Superior temporal gyrus (tissue), 1 donor: ENCODE results near the gene SLC5A5.

Experiments
- DNase-seq: peaks from one replicate; pipeline ENCODE4 v3.0.0-alpha.2; 2016; ENCODE audit errors: extremely low spot score

Gene SLC5A5

DNA sequence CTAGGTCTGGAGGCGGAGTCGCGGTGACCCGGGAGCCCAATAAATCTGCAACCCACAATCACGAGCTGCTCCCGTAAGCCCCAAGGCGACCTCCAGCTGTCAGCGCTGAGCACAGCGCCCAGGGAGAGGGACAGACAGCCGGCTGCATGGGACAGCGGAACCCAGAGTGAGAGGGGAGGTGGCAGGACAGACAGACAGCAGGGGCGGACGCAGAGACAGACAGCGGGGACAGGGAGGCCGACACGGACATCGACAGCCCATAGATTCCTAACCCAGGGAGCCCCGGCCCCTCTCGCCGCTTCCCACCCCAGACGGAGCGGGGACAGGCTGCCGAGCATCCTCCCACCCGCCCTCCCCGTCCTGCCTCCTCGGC lies at the start of gene SLC5A5:
TSS of gene SLC5A5 (plus strand) at position 68 of the 373 bp plus-strand sequence. CDS start 375 bp downstream, outside the sequence.
- no peak for DNase-seq

DNA sequence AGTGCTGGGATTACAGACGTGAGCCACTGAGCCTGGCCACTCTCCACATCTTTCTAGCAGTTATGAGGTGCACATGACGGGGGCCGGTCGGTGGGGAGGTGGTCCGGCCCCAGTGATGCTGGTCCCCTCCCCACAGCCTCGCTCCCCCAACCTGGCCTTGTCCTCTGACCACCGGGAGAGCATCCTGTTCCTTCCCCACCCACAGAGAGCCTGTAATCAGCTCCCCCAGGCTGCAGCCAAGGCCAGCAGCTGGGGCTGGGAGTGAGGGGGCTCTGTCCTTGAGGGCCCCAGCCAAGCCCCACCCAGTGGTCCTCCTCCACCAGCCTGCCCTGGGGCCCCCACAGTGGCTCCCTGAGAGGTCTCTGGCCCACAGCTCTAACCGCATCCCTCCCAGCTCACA lies 47.4 kb upstream of the SLC5A5 start:
- DNase-seq = no peak

- no peak for DNase-seq
These were observed 45.2 kb upstream of the SLC5A5 start for GRCh38 chr19:17826508-17827056.

- peak; percentile 16 for DNase-seq
These were observed 41.7 kb upstream of the SLC5A5 start for GRCh38 chr19:17829855-17830566.

- DNase-seq = peak; percentile 23
These were observed 41.0 kb upstream of the SLC5A5 start for GRCh38 chr19:17830567-17831418.

DNA sequence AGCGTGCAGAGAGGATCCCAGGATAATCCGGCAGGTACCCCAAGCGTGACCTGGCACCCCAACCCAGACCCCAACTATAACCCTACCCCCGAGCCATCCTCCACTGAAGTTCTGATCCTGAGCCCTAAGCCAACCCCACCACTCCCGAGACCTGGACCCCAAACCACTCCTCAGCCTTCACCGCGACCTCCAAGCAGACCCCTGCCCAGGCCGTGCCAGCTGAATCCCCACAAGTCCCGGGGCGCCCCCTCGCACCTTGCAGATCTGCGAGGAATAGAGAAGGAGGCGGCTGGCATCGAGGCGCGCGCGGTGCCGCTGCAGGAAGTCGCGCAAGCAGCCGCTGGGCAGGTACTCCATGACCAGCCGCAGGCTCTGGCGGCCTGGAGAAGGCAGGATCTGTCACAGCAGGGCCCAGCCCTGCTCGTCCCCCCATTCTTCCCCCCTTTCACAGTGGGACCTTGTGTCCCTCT lies 40.3 kb upstream of the SLC5A5 start:
- no peak for DNase-seq

GRCh38 chr19:17832443-17833208 lies 39.1 kb upstream of the SLC5A5 start:
- no peak for DNase-seq

DNA sequence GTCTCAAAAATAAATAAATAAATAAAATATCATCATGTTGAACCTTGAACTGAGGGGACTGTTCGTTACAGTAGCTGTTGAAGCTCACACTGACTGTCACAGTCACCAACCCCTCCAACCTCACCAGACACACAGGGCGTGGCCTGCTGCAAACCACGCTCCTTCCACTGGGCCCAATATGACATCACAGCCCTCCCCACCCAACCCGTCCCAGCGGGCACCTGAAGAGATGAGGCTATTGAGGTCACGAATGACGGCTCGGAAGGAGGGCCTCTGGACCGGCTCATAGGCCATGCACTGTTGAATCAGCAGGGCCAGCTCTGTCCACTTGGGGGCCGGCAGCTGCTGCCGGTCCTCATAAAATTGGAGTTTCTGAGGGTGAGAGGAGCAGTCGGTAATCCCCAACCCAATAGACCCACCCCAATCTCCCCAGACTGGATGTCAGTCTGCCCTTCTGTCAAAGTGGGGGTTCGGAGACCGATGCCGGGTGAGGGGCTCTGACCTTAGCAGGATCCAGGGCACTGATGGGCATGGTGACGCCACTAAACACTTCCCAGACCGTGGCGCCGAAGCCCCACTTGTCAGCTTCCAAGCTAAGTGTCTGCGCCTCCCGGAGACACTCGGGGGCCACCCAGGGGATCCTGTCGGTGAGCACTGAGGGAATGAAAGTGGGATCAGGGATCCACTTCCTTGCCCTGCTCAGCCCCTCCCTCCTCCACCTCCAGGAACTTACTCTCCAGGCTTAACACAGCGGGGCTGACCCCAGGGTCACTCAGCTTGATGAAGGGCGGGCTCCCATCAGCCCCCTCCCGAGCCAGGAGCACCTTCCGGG lies 37.2 kb upstream of the SLC5A5 start:
- no peak for DNase-seq

DNA sequence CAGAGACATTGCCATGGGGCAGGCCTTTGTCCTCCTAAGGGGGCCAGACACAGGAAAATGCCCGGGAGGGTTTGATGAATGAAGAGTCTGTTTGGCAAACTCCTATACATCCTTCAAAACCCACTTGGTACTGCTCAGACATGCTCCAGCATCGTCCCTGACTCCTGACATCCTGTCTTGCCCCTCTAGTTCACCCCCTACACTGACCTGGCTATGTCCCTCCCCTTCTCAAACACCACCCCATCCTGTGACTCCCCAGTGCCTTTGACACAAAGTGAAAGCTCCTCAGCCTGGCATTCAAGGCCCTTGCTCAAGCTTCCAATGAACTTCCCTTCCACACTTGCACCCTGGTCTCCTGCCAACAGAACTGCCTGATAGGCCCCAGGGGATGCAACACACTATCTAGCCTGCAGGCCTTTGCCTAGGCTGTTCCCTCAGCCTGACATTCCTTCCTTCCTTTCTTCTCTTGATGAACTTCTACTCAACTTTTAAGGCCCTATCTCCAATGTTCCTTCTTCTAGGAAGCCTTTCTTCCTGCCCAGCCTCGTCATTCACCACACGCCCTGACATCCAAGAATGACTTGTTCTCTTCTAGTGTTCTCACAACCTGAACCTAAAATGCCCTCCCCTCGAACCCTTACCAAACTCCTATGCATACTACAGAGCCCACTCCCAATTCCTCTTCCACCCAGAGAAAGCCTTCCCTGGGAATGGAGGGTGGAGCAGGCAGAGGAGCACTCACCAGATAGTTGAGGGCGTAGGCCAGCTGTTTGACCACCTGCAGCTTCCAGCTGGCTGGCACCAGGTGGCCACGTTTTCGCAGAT lies 36.4 kb upstream of the SLC5A5 start:
- DNase-seq = no peak

GRCh38 chr19:17836530-17836929 lies 35.2 kb upstream of the SLC5A5 start:
- no peak for DNase-seq

DNA sequence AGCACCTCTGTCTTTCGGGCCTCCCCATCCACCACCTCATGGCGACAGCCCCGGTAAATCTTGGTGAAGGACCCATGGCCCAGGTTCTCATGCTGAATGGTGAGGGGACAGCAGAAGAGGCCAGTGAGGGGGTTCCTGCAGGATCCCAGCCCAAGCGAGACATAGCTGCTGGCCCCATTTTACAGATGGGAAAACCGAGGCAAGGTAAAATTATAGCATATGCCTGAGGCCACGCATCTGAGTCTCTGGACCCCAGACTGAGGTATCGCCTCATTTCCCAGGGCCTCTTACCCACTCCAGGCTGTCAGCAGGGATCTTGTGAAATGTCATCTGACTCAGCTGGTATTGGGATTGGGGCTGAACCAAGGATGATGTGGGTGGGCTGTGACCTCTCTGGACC lies 33.8 kb upstream of the SLC5A5 start:
- no peak for DNase-seq

- DNase-seq = no peak
These were observed 31.7 kb upstream of the SLC5A5 start for GRCh38 chr19:17840019-17840418.

- DNase-seq = no peak
These were observed 30.4 kb upstream of the SLC5A5 start for GRCh38 chr19:17841371-17841809.

DNA sequence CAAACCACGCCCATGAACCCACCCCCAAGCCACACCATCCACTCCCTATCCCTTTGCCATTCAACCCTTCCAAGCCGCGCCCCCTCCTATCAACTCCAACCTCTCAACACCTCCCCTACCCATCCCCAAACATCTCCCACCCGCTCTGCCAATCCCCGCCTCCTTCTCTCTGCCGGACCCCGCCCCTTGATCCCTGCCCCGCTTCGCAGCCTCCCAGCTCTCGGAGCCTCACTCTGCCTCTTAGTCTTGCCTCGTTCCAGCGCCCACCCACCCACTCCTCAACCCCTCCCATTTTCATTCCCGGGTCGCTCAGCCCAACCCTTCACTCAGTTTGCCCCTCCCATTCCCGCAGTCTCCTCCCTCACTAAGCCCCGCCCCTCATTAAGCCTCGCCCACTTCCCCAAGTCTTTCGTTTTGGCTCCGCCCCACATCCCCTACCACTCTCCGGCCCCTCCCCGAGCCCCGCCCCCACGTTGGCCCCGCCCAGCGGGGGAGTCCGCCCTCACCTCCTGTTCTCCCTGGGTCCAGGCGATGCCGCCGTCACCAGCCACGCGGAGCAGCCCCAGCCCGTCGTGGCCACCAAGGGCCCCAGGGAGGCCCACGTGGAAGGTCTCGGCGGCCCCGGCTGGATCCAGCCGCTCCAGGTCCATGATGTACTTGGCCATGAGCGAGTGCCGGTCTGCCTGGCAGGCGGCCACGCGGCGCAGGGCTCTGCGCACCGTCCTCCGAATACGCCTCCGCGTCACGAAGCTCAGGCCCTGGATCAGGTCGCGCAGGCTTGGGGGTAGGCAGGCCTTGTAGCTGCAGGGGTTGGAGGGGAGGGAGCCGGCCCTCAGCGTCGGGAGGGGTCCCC lies 29.7 kb upstream of the SLC5A5 start:
- no peak for DNase-seq

DNA sequence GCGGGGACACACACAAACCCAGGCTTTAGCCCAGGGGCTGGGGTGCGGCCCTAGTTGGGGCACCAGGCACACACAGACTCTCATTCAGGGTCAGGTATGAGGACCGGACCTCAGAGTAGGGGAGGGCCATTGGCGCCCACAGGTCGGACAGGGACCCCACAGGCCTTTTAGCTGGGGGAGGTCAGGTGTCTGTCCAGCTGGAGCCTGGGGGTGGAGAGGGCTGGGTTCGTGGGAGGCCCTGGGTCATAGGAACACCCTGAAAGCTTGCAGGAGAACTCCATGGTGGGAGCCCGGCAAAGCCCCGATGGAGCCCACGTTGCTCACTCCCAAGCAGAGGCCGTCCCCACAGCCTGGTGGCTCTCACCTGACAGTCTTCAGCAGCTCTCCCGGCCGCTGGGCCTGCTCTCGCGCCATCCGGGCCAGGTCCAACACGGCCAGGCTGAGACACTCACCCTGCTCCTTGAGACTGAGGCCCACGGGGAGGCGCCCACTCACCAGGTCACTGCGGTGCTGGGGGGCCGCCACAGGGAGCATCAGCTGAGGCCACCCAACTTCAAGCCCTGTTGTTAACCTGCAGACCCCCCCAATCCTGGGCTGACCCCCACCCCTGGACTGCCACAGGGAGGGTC lies 29.0 kb upstream of the SLC5A5 start:
- DNase-seq = no peak

GRCh38 chr19:17843292-17843827 lies 28.4 kb upstream of the SLC5A5 start:
- DNase-seq = no peak

GRCh38 chr19:17843908-17844490 lies 27.7 kb upstream of the SLC5A5 start:
- DNase-seq = no peak

- no peak for DNase-seq
These were observed 25.6 kb upstream of the SLC5A5 start for GRCh38 chr19:17846146-17846545.
